ENCODE results near the gene CHST8. TPM values are rescaled to one million over a fixed set of nuclear protein-coding genes. Genes with fewer than 3 reads are reported as not detected.
A peak's percentile ranks its signal among the peaks of the same experiment; 100 is the strongest.

CHST8 gene
- total and polyA plus RNA-seq, 2 of the 13 experiments (the other 11 are each of a cell fraction or from before 2014, with no cell fraction given): not detected

DNA sequence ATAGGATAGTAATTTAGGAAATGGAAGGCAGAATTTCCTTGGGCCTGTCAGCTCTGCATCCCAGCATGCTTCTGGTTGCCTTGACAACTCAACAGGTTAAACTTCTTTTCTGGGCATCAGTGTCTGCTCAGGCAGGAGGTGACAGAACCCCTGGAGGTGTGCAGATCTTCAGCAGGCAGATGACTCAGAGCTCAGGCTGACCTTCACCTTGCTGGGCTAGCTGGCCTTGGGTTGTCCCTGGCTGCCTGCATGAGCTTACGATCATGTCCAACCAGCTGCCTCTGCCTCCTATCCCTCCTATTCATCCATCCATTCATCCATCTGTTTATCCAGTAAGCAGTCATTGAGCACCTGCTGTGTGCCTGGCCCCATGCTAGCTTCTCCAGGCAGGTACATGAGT, 93.7 kb downstream of the CHST8 start:
- TF ChIP-seq ETV6 (CRISPR knock-in tag; conservative IDR thresholded peaks at IDR 0.05) (no peak), FOSL2 (CRISPR knock-in tag; IDR thresholded peaks at IDR 0.05) (peak; percentile 52), ZNF841 (CRISPR knock-in tag; IDR thresholded peaks at IDR 0.05; ENCODE audit: borderline replicate concordance) (peak; percentile 91; the same call in 1 of the 2 replicates), ZNF34 (CRISPR knock-in tag; IDR thresholded peaks at IDR 0.05; ENCODE audit: borderline replicate concordance) (no peak), ZSCAN31 (CRISPR knock-in tag; IDR thresholded peaks at IDR 0.05; ENCODE audit: low read depth) (no peak), HNRNPK (IDR thresholded peaks at IDR 0.05; ENCODE audit: low read depth, low read length, poor library complexity, severe bottlenecking) (no peak), TFAP4 (IDR thresholded peaks at IDR 0.05; ENCODE audit: borderline replicate concordance, low read depth) (no peak)
- H4K20me1 ChIP-seq (ENCODE audit: insufficient read depth, low read length): no peaks in the 10 kb centered on the region
- H3K4me1 ChIP-seq (ENCODE audit: insufficient read depth, low read length): no peaks in the 10 kb centered on the region
- H3K36me3 ChIP-seq (replicated peaks in 1 of 2; ENCODE audit: control insufficient read depth in 1 of 2, insufficient read depth in 2 of 2, low read length in 2 of 2): no peaks in the 10 kb centered on the region
- H3K79me2 ChIP-seq (ENCODE audit: insufficient read depth, low read length): no peaks in the 10 kb centered on the region
- in situ Hi-C loops (cut with HindIII; ENCODE audit: extremely low pct_ligation_motif_present, low pct_unique_long_range_greater_than_20kb): no loop called here
- POLR2A ChIA-PET: no interaction called here
- FAIRE-seq (no peak), ATAC-seq (peak; percentile 73; the same call in 2 of the 3 replicates), DNase-seq (ENCODE audit: low spot score) (no peak)
- no peak overlapping the region for H3K4me2 ChIP-seq (ENCODE audit: low read depth, low read length)
- H3K9ac ChIP-seq (ENCODE audit: insufficient read depth, low read depth, low read length): no peak overlapping the region
- H3K27me3 ChIP-seq (ENCODE audit: control insufficient read depth in 1 of 2, insufficient read depth in 2 of 2, low read length in 2 of 2): no peaks in the 10 kb centered on the region; a peak in 1 of 5 replicates
- no peak overlapping the region for H2AFZ ChIP-seq (ENCODE audit: low read length)
- 0% methylated on average over 1 of the region's 1 CpG for WGBS (ENCODE audit: low lambda C conversion rate)
- no peak overlapping the region for H3K27ac ChIP-seq (ENCODE audit: extremely low read length, insufficient read depth, low read length)
- CTCF ChIA-PET (ENCODE audit: low intra/inter-chr PET ratio, low total read pairs): no interaction called here
- intact Hi-C loops (cut with micrococcal nuclease; ENCODE audit: unreplicated experiment): no loop called here
- no TSS peak for BruUV-seq (replicated peaks)
- no peak overlapping the region for H3K4me3 ChIP-seq (replicated peaks in 1 of 3; ENCODE audit: insufficient read depth in 1 of 3, low read depth in 2 of 3, low read length in 3 of 3)
- no peaks in the 10 kb centered on the region for H3K9me3 ChIP-seq (ENCODE audit: low read length)

- Histone ChIP-seq H3K27me3 (ENCODE audit: control insufficient read depth in 1 of 2, insufficient read depth in 2 of 2, low read length in 2 of 2) (no peaks in the 10 kb centered on the region; a peak in 1 of 5 replicates), H3K4me1 (ENCODE audit: insufficient read depth, low read length) (no peaks in the 10 kb centered on the region), H3K4me2 (ENCODE audit: low read depth, low read length) (no peak overlapping the region), H3K9me3 (ENCODE audit: low read length) (no peaks in the 10 kb centered on the region), H3K36me3 (replicated peaks in 1 of 2; ENCODE audit: control insufficient read depth in 1 of 2, insufficient read depth in 2 of 2, low read length in 2 of 2) (no peaks in the 10 kb centered on the region), H3K79me2 (ENCODE audit: insufficient read depth, low read length) (no peaks in the 10 kb centered on the region), H3K27ac (ENCODE audit: extremely low read length, insufficient read depth, low read length) (no peak overlapping the region), H3K9ac (ENCODE audit: insufficient read depth, low read depth, low read length) (no peak overlapping the region), H3K4me3 (replicated peaks in 1 of 3; ENCODE audit: insufficient read depth in 1 of 3, low read depth in 2 of 3, low read length in 3 of 3) (no peak overlapping the region), H2AFZ (ENCODE audit: low read length) (no peak overlapping the region), H4K20me1 (ENCODE audit: insufficient read depth, low read length) (no peaks in the 10 kb centered on the region)
- TF ChIP-seq PTBP1 (IDR thresholded peaks at IDR 0.05; ENCODE audit: low read depth, low read length, poor library complexity, severe bottlenecking) (no peak), ZNF740 (CRISPR knock-in tag; IDR thresholded peaks at IDR 0.05) (no peak), ZNF263 (CRISPR knock-in tag; IDR thresholded peaks at IDR 0.05) (peak; percentile 75), ETV5 (CRISPR knock-in tag; IDR thresholded peaks at IDR 0.05; ENCODE audit: borderline replicate concordance) (no peak), SYNCRIP (IDR thresholded peaks at IDR 0.05; ENCODE audit: insufficient read depth, low read depth, low read length) (no peak), NR0B2 (CRISPR knock-in tag; IDR thresholded peaks at IDR 0.05) (no peak), ZNF282 (IDR thresholded peaks at IDR 0.05; ENCODE audit: partially characterized antibody) (no peak)
- FAIRE-seq (no peak), ATAC-seq (no peak), DNase-seq (ENCODE audit: low spot score) (no peak)
- ChIA-PET CTCF (ENCODE audit: low intra/inter-chr PET ratio, low total read pairs) (no interaction called here), POLR2A (no interaction called here)
- intact Hi-C loops (cut with micrococcal nuclease; ENCODE audit: unreplicated experiment) (no loop called here), in situ Hi-C loops (cut with HindIII; ENCODE audit: extremely low pct_ligation_motif_present, low pct_unique_long_range_greater_than_20kb) (no loop called here)
- WGBS (ENCODE audit: low lambda C conversion rate): 32% methylated on average over 3 of the region's 3 CpGs
- BruUV-seq (replicated peaks): no TSS peak
Measured at GRCh38 chr19:33717878-33718277, 96.1 kb downstream of the CHST8 start.

Data from HepG2 (cell line).